Measurements from ENCODE around the gene OLFM2.
"Not testable (repeated sequence)": the region's sequence is repeated elsewhere in the genome, so short reads cannot be mapped to it uniquely, and the experiment has no call there.

The OLFM2 gene

GRCh38 chr19:9923440-9923839 is 12.9 kb downstream of the OLFM2 start:
- ATAC-seq, result no peak
- TF ChIP-seq BACH2 (CRISPR knock-in tag; IDR thresholded peaks at IDR 0.05; ENCODE audit: borderline replicate concordance) (no peak), PATZ1 (CRISPR knock-in tag; IDR thresholded peaks at IDR 0.05; ENCODE audit: borderline replicate concordance) (no peak), ZFP30 (CRISPR knock-in tag; IDR thresholded peaks at IDR 0.05) (no peak), TSHZ2 (CRISPR knock-in tag; IDR thresholded peaks at IDR 0.05) (no peak), TCF4 (CRISPR knock-in tag; IDR thresholded peaks at IDR 0.05; ENCODE audit: borderline replicate concordance) (no peak), CSDC2 (CRISPR knock-in tag; IDR thresholded peaks at IDR 0.05) (no peak), TOX (CRISPR knock-in tag; IDR thresholded peaks at IDR 0.05; ENCODE audit: borderline replicate concordance) (no peak), ARNTL (CRISPR knock-in tag; IDR thresholded peaks at IDR 0.05; ENCODE audit: borderline replicate concordance, low read depth) (no peak), ZNF565 (CRISPR knock-in tag; conservative IDR thresholded peaks at IDR 0.05; ENCODE audit: low read depth) (no peak), ESRRG (CRISPR knock-in tag; IDR thresholded peaks at IDR 0.05) (no peak), ISL1 (CRISPR knock-in tag; IDR thresholded peaks at IDR 0.05) (no peak)
- TF ChIP-seq, protein P1, sequence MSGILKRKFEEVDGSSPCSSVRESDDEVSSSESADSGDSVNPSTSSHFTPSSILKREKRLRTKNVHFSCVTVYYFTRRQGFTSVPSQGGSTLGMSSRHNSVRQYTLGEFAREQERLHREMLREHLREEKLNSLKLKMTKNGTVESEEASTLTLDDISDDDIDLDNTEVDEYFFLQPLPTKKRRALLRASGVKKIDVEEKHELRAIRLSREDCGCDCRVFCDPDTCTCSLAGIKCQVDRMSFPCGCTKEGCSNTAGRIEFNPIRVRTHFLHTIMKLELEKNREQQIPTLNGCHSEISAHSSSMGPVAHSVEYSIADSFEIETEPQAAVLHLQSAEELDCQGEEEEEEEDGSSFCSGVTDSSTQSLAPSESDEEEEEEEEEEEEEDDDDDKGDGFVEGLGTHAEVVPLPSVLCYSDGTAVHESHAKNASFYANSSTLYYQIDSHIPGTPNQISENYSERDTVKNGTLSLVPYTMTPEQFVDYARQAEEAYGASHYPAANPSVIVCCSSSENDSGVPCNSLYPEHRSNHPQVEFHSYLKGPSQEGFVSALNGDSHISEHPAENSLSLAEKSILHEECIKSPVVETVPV (CRISPR knock-in tag; IDR thresholded peaks at IDR 0.05), result no peak

DNA sequence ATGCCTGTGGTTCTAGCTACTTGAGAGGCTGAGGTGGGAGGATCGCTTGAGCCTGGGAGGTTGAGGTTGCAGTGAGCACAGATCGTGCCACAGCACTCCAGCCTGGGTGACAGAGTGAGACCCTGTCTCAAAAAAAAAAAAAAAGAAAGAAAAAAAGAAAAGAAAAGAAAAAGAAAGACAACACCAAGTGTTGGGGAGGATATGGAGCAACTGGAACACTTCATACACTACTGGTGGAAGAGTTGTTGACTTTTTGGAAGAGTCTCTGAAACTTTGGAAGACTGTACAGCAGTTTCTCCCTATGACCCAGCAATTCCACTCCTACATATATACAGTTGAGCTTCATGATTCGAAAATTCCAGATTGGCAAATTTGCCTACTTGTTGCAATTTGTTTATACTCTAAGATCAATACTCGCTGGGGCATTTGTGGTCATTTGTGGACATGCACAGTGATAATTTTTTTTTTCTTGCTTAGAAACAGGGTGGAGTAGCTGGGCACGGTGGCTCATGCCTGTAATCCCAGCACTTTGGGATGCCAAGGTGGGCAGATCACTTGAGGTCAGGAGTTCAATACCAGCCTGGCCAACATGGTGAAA is 13.4 kb downstream of the OLFM2 start:
- not testable (repeated sequence) for ATAC-seq

DNA sequence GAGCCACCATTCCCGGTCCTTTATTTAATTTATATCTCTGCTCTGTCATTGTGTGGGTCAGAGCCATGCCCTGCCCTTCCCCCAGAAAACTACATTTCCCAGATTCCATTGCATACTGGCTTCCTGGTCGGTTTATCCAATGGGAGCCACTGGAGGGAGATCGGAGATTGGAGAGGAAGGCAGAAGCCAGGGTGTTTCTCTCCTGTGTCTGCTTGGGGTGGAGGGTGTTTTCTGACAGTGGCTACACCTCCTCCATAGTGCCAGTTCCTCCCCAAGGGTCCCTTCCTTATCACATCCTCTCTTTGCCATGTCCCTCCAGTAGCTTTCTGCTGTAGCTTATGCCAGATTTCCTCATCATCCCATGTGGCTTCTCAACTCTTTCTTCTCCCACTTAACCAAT is 19.0 kb downstream of the OLFM2 start:
- peak; percentile 84 for ATAC-seq
- TF ChIP-seq GLIS3 (CRISPR knock-in tag; IDR thresholded peaks at IDR 0.05), result no peak
- no peak for TF ChIP-seq ISL1 (CRISPR knock-in tag; IDR thresholded peaks at IDR 0.05)
- TF ChIP-seq TCF4 (CRISPR knock-in tag; IDR thresholded peaks at IDR 0.05; ENCODE audit: borderline replicate concordance), result no peak
- TF ChIP-seq BACH2 (CRISPR knock-in tag; IDR thresholded peaks at IDR 0.05; ENCODE audit: borderline replicate concordance), result no peak
- TF ChIP-seq ESRRG (CRISPR knock-in tag; IDR thresholded peaks at IDR 0.05), result no peak
- no peak for TF ChIP-seq PPARA (CRISPR knock-in tag; IDR thresholded peaks at IDR 0.05; ENCODE audit: borderline replicate concordance)
- TF ChIP-seq ZNF565 (CRISPR knock-in tag; conservative IDR thresholded peaks at IDR 0.05; ENCODE audit: low read depth), result no peak
- TF ChIP-seq OSR1 (CRISPR knock-in tag; IDR thresholded peaks at IDR 0.05), result no peak
- TF ChIP-seq PATZ1 (CRISPR knock-in tag; IDR thresholded peaks at IDR 0.05; ENCODE audit: borderline replicate concordance), result no peak
- no peak for TF ChIP-seq POU6F1 (CRISPR knock-in tag; IDR thresholded peaks at IDR 0.05; ENCODE audit: borderline replicate concordance, low read depth)
- no peak for TF ChIP-seq ZFP30 (CRISPR knock-in tag; IDR thresholded peaks at IDR 0.05)
- no peak for TF ChIP-seq CSDC2 (CRISPR knock-in tag; IDR thresholded peaks at IDR 0.05)

- ATAC-seq, result no peak
- TF ChIP-seq GLIS3 (CRISPR knock-in tag; IDR thresholded peaks at IDR 0.05) (no peak), TSHZ2 (CRISPR knock-in tag; IDR thresholded peaks at IDR 0.05) (no peak), ZNF8 (CRISPR knock-in tag; IDR thresholded peaks at IDR 0.05) (no peak), ARNTL (CRISPR knock-in tag; IDR thresholded peaks at IDR 0.05; ENCODE audit: borderline replicate concordance, low read depth) (no peak), RARB (CRISPR knock-in tag; IDR thresholded peaks at IDR 0.05) (no peak), ZC3H10 (CRISPR knock-in tag; IDR thresholded peaks at IDR 0.05) (no peak), TCF4 (CRISPR knock-in tag; IDR thresholded peaks at IDR 0.05; ENCODE audit: borderline replicate concordance) (no peak), ZNF565 (CRISPR knock-in tag; conservative IDR thresholded peaks at IDR 0.05; ENCODE audit: low read depth) (no peak), PATZ1 (CRISPR knock-in tag; IDR thresholded peaks at IDR 0.05; ENCODE audit: borderline replicate concordance) (no peak)
Measured at GRCh38 chr19:9916719-9917118, 19.6 kb downstream of the OLFM2 start.
